ENCODE data around the gene TRMT2A.

The TRMT2A gene

GRCh38 chr22:20088263-20088648 is 28.8 kb downstream of the TRMT2A start:
- POLR2A ChIA-PET: no interaction called here

GRCh38 chr22:20087319-20088262 is 29.4 kb downstream of the TRMT2A start:
- ChIA-PET CTCF (interaction anchor here (0.7 to 1.0 kb wide), 3 partner anchors 9 to 23 kb away, joined by 3 read pairs; no protein-coding TSS in a partner anchor), POLR2A (no interaction called here)
- no peak overlapping the region for H3K4me3 ChIP-seq (ENCODE audit: control insufficient read depth in 1 of 7, extremely low read depth in 1 of 7, insufficient read depth in 4 of 7, low read depth in 2 of 7, low read length in 6 of 7)
- H3K27ac ChIP-seq (ENCODE audit: insufficient read depth in 1 of 2, low read depth in 1 of 2, low read length in 2 of 2, poor library complexity in 1 of 2, severe bottlenecking in 2 of 2): no peak overlapping the region
- peaks cover 0 to 20% (median 7%) of the 10 kb centered on the region in 4 experiments for H3K4me1 ChIP-seq (ENCODE audit: control extremely low read depth in 1 of 4, control insufficient read depth in 4 of 4, insufficient read depth in 4 of 4, low read length in 3 of 4)
- no peaks in the 10 kb centered on the region for H3K27me3 ChIP-seq (replicated peaks in 2 of 5; ENCODE audit: control insufficient read depth in 4 of 5, insufficient read depth in 5 of 5, low read length in 4 of 5)
- H3K36me3 ChIP-seq (ENCODE audit: control insufficient read depth in 4 of 4, insufficient read depth in 4 of 4, low read length in 3 of 4): peaks cover 14 to 87% (median 62%) of the 10 kb centered on the region in 4 experiments
- 100% methylated on average over 10 of the region's 14 CpGs for WGBS (ENCODE audit: insufficient coverage)
- no peak for DNase-seq
- H3K9me3 ChIP-seq (ENCODE audit: control extremely low read depth in 1 of 5, control insufficient read depth in 4 of 5, insufficient read depth in 2 of 5, low read depth in 1 of 5, low read length in 4 of 5): no peaks in the 10 kb centered on the region

More at GRCh38 chr22:20088263-20088648, 28.8 kb downstream of the TRMT2A start:
- Histone ChIP-seq H3K9me3 (ENCODE audit: control extremely low read depth in 1 of 5, control insufficient read depth in 4 of 5, insufficient read depth in 2 of 5, low read depth in 1 of 5, low read length in 4 of 5) (no peaks in the 10 kb centered on the region), H3K4me3 (ENCODE audit: control insufficient read depth in 1 of 7, extremely low read depth in 1 of 7, insufficient read depth in 4 of 7, low read depth in 2 of 7, low read length in 6 of 7) (no peak overlapping the region), H3K4me1 (ENCODE audit: control extremely low read depth in 1 of 4, control insufficient read depth in 4 of 4, insufficient read depth in 4 of 4, low read length in 3 of 4) (peaks cover 0 to 13% (median 2%) of the 10 kb centered on the region in 4 experiments), H3K27ac (ENCODE audit: insufficient read depth in 1 of 2, low read depth in 1 of 2, low read length in 2 of 2, poor library complexity in 1 of 2, severe bottlenecking in 2 of 2) (no peak overlapping the region), H3K27me3 (replicated peaks in 2 of 5; ENCODE audit: control insufficient read depth in 4 of 5, insufficient read depth in 5 of 5, low read length in 4 of 5) (no peaks in the 10 kb centered on the region), H3K36me3 (ENCODE audit: control insufficient read depth in 4 of 4, insufficient read depth in 4 of 4, low read length in 3 of 4) (peaks cover 14 to 86% (median 65%) of the 10 kb centered on the region in 4 experiments)
- CTCF ChIA-PET: interaction anchor here (0.7 to 1.0 kb wide), 3 partner anchors 8 to 22 kb away, joined by 3 read pairs; no protein-coding TSS in a partner anchor
- DNase-seq: no peak
- 97% methylated on average over 8 of the region's 8 CpGs for WGBS (ENCODE audit: insufficient coverage)

DNA sequence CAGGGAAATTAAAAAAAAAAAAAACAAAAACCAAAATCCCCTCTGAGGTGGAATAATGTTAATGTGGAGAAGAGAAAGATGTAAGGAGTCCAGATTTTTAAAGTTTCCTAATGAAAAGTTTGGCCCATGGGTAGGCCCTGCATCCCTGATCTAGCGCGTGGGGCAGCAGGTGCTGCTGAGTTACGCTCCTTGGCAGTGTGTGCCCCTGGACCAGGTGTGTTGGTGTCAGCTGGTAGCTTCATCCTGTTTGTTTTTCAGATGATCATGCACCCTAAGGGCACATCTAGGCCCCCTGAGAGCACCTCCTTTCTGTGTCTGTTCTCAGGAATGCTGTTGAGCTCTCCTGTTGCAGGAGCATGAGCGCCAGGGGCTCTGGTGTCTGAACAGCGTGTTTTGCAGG is 30.3 kb downstream of the TRMT2A start:
- no peak for DNase-seq
- Histone ChIP-seq H3K4me3 (ENCODE audit: control insufficient read depth in 1 of 7, extremely low read depth in 1 of 7, insufficient read depth in 4 of 7, low read depth in 2 of 7, low read length in 6 of 7) (no peak overlapping the region), H3K27me3 (replicated peaks in 2 of 5; ENCODE audit: control insufficient read depth in 4 of 5, insufficient read depth in 5 of 5, low read length in 4 of 5) (no peaks in the 10 kb centered on the region), H3K4me1 (ENCODE audit: control extremely low read depth in 1 of 4, control insufficient read depth in 4 of 4, insufficient read depth in 4 of 4, low read length in 3 of 4) (peaks cover 0 to 22% (median 8%) of the 10 kb centered on the region in 4 experiments), H3K27ac (ENCODE audit: insufficient read depth in 1 of 2, low read depth in 1 of 2, low read length in 2 of 2, poor library complexity in 1 of 2, severe bottlenecking in 2 of 2) (no peak overlapping the region), H3K9me3 (ENCODE audit: control extremely low read depth in 1 of 5, control insufficient read depth in 4 of 5, insufficient read depth in 2 of 5, low read depth in 1 of 5, low read length in 4 of 5) (no peaks in the 10 kb centered on the region), H3K36me3 (ENCODE audit: control insufficient read depth in 4 of 4, insufficient read depth in 4 of 4, low read length in 3 of 4) (peaks cover 11 to 80% (median 55%) of the 10 kb centered on the region in 4 experiments)
- 97% methylated on average over 5 of the region's 5 CpGs for WGBS (ENCODE audit: insufficient coverage)
- ChIA-PET CTCF (interaction anchor here (1.2 to 1.4 kb wide), 2 partner anchors 9 to 59 kb away, joined by 3 to 7 read pairs; no protein-coding TSS in a partner anchor), POLR2A (no interaction called here)

DNA sequence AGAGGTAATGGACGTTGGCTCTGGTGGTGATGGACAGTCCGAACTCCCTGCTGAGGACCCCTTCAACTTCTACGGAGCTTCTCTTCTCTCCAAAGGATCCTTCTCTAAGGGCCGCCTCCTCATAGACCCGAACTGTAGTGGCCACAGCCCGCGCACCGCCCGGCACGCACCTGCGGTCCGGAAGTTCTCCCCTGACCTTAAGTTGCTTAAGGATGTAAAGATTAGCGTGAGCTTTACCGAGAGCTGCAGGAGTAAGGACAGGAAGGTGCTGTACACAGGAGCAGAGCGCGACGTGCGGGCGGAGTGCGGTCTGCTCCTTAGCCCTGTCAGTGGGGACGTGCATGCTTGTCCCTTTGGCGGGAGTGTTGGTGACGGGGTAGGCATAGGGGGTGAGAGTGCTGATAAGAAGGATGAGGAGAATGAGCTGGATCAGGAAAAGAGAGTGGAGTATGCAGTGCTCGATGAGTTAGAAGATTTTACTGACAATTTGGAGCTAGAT is 30.9 kb downstream of the TRMT2A start:
- H3K4me1 ChIP-seq (ENCODE audit: control extremely low read depth in 1 of 4, control insufficient read depth in 4 of 4, insufficient read depth in 4 of 4, low read length in 3 of 4): peaks cover 0 to 28% (median 14%) of the 10 kb centered on the region in 4 experiments
- no peaks in the 10 kb centered on the region for H3K9me3 ChIP-seq (ENCODE audit: control extremely low read depth in 1 of 5, control insufficient read depth in 4 of 5, insufficient read depth in 2 of 5, low read depth in 1 of 5, low read length in 4 of 5)
- H3K4me3 ChIP-seq (ENCODE audit: control insufficient read depth in 1 of 7, extremely low read depth in 1 of 7, insufficient read depth in 4 of 7, low read depth in 2 of 7, low read length in 6 of 7): no peak overlapping the region
- peaks cover 11 to 74% (median 49%) of the 10 kb centered on the region in 4 experiments for H3K36me3 ChIP-seq (ENCODE audit: control insufficient read depth in 4 of 4, insufficient read depth in 4 of 4, low read length in 3 of 4)
- CTCF ChIA-PET: interaction anchor here (1.0 to 1.4 kb wide), 4 partner anchors 10 to 115 kb away, joined by 3 to 7 read pairs (median 4); no protein-coding TSS in a partner anchor
- peak overlapping the region in 1 of 2 experiments; percentile 4 for H3K27ac ChIP-seq (ENCODE audit: insufficient read depth in 1 of 2, low read depth in 1 of 2, low read length in 2 of 2, poor library complexity in 1 of 2, severe bottlenecking in 2 of 2)
- DNase-seq: no peak
- WGBS (ENCODE audit: insufficient coverage): 98% methylated on average over 14 of the region's 24 CpGs
- no peaks in the 10 kb centered on the region for H3K27me3 ChIP-seq (replicated peaks in 2 of 5; ENCODE audit: control insufficient read depth in 4 of 5, insufficient read depth in 5 of 5, low read length in 4 of 5)
- POLR2A ChIA-PET: no interaction called here

DNA sequence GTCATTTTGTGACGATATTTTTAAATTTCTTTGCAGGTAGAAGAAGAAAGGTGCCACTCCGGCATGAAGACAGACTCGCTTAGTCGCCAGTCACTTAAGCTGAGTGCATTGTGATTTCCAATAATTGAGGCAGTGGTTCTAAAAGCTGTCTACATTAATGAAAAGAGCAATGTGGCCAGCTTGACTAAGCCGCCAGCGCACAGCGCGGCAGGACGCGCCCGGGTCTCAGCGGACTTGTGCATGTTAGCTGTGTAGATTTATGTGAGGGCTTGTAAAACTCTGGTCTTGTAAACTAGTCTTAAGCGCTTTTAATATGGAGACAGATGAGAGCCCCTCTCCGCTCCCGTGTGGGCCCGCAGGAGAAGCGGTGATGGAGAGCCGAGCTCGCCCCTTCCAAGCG is 31.4 kb downstream of the TRMT2A start:
- Histone ChIP-seq H3K27ac (ENCODE audit: insufficient read depth in 1 of 2, low read depth in 1 of 2, low read length in 2 of 2, poor library complexity in 1 of 2, severe bottlenecking in 2 of 2) (peak overlapping the region in 1 of 2 experiments; percentile 69), H3K4me1 (ENCODE audit: control extremely low read depth in 1 of 4, control insufficient read depth in 4 of 4, insufficient read depth in 4 of 4, low read length in 3 of 4) (peaks cover 0 to 30% (median 19%) of the 10 kb centered on the region in 4 experiments), H3K36me3 (ENCODE audit: control insufficient read depth in 4 of 4, insufficient read depth in 4 of 4, low read length in 3 of 4) (peaks cover 11 to 69% (median 45%) of the 10 kb centered on the region in 4 experiments), H3K4me3 (ENCODE audit: control insufficient read depth in 1 of 7, extremely low read depth in 1 of 7, insufficient read depth in 4 of 7, low read depth in 2 of 7, low read length in 6 of 7) (no peak overlapping the region), H3K27me3 (replicated peaks in 2 of 5; ENCODE audit: control insufficient read depth in 4 of 5, insufficient read depth in 5 of 5, low read length in 4 of 5) (no peaks in the 10 kb centered on the region), H3K9me3 (ENCODE audit: control extremely low read depth in 1 of 5, control insufficient read depth in 4 of 5, insufficient read depth in 2 of 5, low read depth in 1 of 5, low read length in 4 of 5) (no peaks in the 10 kb centered on the region)
- DNase-seq: no peak
- ChIA-PET POLR2A (no interaction called here), CTCF (interaction anchor here (1.0 to 1.4 kb wide), 4 partner anchors 10 to 114 kb away, joined by 3 to 7 read pairs (median 4); no protein-coding TSS in a partner anchor)
- 98% methylated on average over 17 of the region's 20 CpGs for WGBS (ENCODE audit: insufficient coverage)

- POLR2A ChIA-PET: no interaction called here
- DNase-seq: peak in 2 of 3 donors; percentile 31 to 33
- H3K27ac ChIP-seq (ENCODE audit: insufficient read depth in 1 of 2, low read depth in 1 of 2, low read length in 2 of 2, poor library complexity in 1 of 2, severe bottlenecking in 2 of 2): peak overlapping the region in 1 of 2 experiments; percentile 69
- WGBS (ENCODE audit: insufficient coverage): 90% methylated on average over 22 of the region's 23 CpGs
- H3K4me3 ChIP-seq (ENCODE audit: control insufficient read depth in 1 of 7, extremely low read depth in 1 of 7, insufficient read depth in 4 of 7, low read depth in 2 of 7, low read length in 6 of 7): no peak overlapping the region
- CTCF ChIA-PET: interaction anchor here (1.0 kb wide), 1 partner anchor 113 kb away, joined by 3 read pairs; no protein-coding TSS in a partner anchor
- no peaks in the 10 kb centered on the region for H3K27me3 ChIP-seq (replicated peaks in 2 of 5; ENCODE audit: control insufficient read depth in 4 of 5, insufficient read depth in 5 of 5, low read length in 4 of 5)
- H3K36me3 ChIP-seq (ENCODE audit: control insufficient read depth in 4 of 4, insufficient read depth in 4 of 4, low read length in 3 of 4): peaks cover 8 to 60% (median 39%) of the 10 kb centered on the region in 4 experiments
- peaks cover 0 to 28% (median 20%) of the 10 kb centered on the region in 4 experiments for H3K4me1 ChIP-seq (ENCODE audit: control extremely low read depth in 1 of 4, control insufficient read depth in 4 of 4, insufficient read depth in 4 of 4, low read length in 3 of 4)
- no peaks in the 10 kb centered on the region for H3K9me3 ChIP-seq (ENCODE audit: control extremely low read depth in 1 of 5, control insufficient read depth in 4 of 5, insufficient read depth in 2 of 5, low read depth in 1 of 5, low read length in 4 of 5)
Observed at GRCh38 chr22:20084547-20085413, 32.2 kb downstream of the TRMT2A start.

Data from common myeloid progenitor, CD34-positive (primary cell).